Suprapubic skin (tissue), 4 donors: ENCODE data around the gene THEM5.

ENCODE experiments used
- EP300 ChIP-seq: sonication (generic); formaldehyde crosslinking; IDR thresholded peaks from one replicate; pipeline ENCODE4 v1.6.1; 2017; ENCODE audit warnings: antibody characterized with exemption
- POLR2A ChIP-seq, 2 donors: fragments of 450-650 bp; IDR thresholded peaks; one replicate each; pipeline ENCODE4 v1.6.1; 2017; ENCODE audit warnings: antibody characterized with exemption in 2 of 2, mild to moderate bottlenecking in 2 of 2, moderate library complexity in 2 of 2
- POLR2AphosphoS5 ChIP-seq, 3 donors: sonication (generic); formaldehyde crosslinking; IDR thresholded peaks; one replicate each; pipeline ENCODE4 v1.6.1; 2017; ENCODE audit warnings: antibody characterized with exemption in 3 of 3
- TF ChIP-seq, protein P1 (sequence below), 2 donors: fragments of 200-600 bp in 1 of 2; fragments of 450-650 bp in 1 of 2; sonication (generic) in 1 of 2; IDR thresholded peaks; one replicate each; pipeline ENCODE4 v1.5.1; 2016 to 2019; ENCODE audit warnings: antibody characterized with exemption in 2 of 2, mild to moderate bottlenecking in 1 of 2, moderate library complexity in 1 of 2

DNA sequence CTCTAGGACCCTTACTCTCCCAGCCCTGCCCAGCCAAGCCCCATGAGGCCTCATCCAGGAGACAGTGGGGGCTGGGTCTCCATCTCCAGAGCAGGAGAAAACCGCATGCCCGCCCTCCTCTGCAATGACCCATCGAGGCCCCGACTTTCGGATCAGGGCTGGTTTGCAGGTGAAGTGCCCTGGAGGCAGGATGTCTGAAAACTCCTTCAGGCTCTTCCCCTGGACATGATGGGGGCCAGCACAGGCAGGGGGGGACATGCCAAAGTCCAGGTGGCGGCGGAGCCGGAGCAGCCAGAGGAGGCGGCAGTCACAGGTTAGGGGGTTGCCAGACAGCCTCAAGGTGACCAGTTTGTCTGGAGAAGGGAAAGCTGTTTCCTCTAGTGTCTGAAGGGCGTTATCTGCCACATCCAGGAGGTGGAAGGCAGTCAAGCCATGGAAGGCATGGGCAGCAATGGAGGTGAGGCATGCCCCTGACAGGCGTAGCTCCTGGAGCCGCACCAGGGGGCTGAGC lies 52.1 kb downstream of the THEM5 start:
- TF ChIP-seq, protein P1, sequence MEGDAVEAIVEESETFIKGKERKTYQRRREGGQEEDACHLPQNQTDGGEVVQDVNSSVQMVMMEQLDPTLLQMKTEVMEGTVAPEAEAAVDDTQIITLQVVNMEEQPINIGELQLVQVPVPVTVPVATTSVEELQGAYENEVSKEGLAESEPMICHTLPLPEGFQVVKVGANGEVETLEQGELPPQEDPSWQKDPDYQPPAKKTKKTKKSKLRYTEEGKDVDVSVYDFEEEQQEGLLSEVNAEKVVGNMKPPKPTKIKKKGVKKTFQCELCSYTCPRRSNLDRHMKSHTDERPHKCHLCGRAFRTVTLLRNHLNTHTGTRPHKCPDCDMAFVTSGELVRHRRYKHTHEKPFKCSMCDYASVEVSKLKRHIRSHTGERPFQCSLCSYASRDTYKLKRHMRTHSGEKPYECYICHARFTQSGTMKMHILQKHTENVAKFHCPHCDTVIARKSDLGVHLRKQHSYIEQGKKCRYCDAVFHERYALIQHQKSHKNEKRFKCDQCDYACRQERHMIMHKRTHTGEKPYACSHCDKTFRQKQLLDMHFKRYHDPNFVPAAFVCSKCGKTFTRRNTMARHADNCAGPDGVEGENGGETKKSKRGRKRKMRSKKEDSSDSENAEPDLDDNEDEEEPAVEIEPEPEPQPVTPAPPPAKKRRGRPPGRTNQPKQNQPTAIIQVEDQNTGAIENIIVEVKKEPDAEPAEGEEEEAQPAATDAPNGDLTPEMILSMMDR (IDR thresholded peaks at IDR 0.05) = no peak
- no peak for TF ChIP-seq POLR2A (IDR thresholded peaks at IDR 0.05)
- TF ChIP-seq POLR2AphosphoS5 (IDR thresholded peaks at IDR 0.05) = no peak
- no peak for TF ChIP-seq EP300
